Activated T-cell treated with anti-CD3 and anti-CD28 coated beads for 24 hours (primary cell): ENCODE results near the gene CDKN2C.

Experiments
- DNase-seq: peaks from one replicate; pipeline ENCODE4 v3.0.0-alpha.2; 2020; ENCODE audit warnings: low read depth

The CDKN2C gene

DNA sequence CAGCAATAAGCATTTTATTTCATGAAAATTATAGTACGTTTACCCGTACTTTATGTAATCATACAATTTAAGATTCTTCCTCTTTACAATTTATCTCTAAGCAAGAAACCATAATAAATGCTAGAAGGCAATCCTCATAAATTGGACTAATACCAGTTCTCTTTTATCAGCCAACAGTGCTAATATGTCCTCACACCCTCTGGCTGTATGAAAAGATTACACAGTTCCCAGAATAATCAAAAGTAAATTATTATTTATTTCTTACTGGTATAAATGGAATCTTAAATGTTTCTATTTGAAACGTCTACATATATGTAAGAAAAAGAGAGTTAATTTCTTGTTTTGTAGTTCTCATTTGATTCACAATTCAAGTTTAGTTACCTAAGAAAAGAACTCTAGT is 3.1 kb upstream of the CDKN2C start:
- no peak for DNase-seq

DNA sequence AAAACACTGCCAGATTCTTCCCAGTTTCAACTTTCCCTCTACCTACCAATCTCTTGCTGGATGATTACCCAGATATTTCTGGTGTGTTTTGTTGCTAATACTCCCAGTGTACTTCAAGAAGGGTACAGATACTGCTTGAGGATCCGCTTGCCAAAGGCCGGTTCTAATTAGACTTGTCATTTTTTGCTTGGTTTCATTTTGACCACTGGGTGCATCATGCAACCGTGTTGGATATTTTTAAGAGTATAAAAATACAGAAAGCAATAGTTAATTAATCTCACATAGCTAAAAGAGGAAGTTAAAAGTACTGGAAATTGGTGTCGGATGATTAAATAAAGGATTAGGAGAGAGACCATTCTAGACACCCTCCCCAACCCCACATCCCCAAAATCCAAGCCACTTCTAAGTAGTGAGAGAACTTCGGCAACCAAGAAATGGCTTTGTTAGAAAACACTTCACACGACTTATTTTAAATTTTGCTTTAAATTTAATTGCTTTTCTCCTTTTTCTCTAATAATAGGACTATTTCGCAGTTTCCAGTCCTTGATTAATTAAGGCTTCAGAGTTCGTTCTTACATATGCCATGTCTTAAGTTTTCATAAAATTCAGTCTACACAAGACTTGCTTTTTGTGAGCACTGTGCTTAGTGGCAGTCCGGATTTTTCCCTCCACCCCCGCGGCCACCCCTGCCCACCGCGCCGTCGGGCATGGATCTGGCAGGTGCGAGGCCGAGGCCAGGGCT is 2.5 kb upstream of the CDKN2C start:
- DNase-seq = no peak

GRCh38 chr1:50968158-50968820 is 1.8 kb upstream of the CDKN2C start:
- peak; percentile 76 for DNase-seq

GRCh38 chr1:50968821-50969610 is 1.0 kb upstream of the CDKN2C start:
- DNase-seq = no peak

DNA sequence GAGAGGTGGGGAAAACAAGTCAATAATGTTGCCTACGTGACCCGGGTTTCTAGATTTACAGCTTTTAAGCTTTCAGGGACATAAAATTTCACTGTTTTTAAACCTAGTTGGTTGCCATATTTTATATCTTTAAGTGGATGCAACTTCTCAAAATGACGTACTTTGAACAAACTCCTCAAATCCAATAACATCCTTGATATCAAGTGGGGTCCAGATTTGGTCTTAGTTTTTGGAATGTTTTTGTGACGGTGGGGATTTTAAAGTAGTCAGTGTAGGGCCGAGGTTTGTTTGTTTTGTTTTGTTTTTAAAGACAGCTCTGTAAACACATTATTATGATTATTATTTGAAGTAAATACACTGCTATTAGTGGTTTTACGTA is 453 bp downstream of the CDKN2C start:
- no peak for DNase-seq

DNA sequence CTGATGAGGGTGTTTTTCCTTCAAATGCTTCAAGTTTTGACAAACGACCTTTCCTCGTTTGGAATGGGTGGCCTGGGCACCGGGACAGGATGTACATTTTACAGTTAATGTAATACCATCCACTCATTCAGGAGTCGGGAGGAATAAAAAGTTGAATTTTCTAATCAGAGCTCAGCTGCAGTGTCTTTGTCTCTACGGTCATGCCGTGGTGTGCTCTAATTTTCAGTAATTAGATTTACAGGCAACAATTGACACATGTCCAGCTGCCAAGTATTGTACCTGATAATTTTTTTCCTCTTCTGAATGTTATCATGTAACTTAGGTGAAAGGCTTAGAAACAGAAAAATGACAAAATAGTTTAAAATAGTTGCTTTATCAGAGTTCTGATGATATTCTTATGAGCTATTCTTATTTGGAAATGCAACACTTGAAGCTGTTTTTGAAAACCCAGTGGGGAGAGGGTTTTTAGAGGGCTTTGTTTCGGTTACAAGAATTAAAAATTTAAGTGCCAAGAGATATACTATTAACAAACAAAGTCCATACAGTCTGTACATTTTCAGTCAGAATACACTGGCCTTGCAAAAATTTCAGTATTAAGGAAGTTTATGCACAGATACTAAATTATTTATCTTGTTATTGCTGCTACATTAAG is 1.0 kb downstream of the CDKN2C start:
- DNase-seq = no peak

- no peak for DNase-seq
Measured at GRCh38 chr1:50971748-50972305, 1.8 kb downstream of the CDKN2C start.

DNA sequence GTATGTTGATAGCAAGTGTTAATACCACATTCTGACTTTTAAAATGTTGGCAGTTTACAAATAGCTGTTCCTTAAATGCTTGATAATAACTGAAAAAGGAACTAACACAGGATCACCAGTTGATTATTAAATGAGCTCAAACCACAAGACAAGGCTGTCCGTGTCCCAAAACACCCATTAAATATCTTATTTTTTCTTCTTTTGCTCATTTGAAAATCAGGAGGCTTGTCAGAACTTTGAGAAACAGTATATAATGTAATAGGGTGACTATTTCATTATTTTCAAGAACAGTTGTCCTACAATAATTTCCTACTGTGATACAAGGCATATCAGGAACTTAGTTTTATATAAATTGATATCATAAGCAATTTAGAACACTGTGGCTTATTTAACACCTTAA is 2.7 kb downstream of the CDKN2C start:
- no peak for DNase-seq

- DNase-seq = no peak
Measured at GRCh38 chr1:50973255-50973654, 3.2 kb downstream of the CDKN2C start.

- no peak for DNase-seq
Measured at GRCh38 chr1:50973875-50974617, 4.0 kb downstream of the CDKN2C start.

DNA sequence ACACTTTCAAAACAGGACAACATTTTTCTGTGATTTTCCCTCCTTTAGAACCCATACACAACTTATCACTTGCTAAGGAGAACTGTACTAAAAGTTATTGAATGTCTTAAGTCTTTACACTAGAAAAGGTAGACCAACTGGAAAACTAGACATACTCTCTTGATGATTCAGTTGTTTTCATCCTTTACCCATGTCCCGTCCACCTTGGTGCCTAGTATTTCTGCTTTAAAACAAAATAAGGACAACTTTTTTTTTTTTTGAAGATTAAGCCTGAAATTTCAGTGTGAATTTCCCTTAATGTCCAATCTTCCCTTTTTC is 4.5 kb downstream of the CDKN2C start:
- DNase-seq = no peak

- DNase-seq = no peak
Measured at GRCh38 chr1:50975436-50975835, 5.4 kb downstream of the CDKN2C start.

DNA sequence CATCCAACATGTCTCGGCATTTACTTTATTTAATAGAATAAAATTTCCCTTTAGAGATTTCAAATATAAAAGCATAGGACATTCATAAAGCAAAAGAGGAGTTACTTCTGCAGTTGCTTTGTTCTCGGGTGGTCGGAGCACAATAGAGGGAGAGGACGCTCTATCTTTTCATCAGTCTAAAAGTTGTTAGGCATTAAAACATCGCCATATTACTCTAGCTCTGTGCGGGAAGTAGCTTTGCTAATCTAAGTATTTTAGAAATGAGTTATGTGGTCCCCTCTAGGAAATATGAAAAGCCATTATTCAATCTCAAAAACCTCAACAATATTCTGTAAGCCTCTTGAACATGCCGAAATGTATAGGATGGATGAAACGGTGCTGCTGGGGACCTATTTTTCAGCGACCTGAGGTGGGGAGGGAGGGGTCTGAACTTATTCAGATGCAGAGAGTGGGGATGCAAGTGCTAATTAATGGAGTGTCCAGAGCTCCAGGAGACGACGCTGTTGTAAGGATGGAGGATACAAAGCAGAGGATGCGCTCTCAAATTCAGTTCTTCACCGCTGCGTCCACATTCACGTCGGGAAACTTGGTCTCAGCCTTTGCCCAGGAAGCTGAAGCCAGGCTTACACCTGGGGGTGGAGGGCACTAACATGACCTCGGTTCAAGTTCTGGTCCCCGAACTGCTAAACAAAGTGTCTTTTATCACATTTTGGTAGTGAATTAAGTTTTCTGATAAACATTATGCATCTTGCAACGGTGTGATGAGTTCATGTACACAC is 6.3 kb downstream of the CDKN2C start:
- DNase-seq = no peak

GRCh38 chr1:50976890-50977574 is 7.0 kb downstream of the CDKN2C start:
- no peak for DNase-seq

- no peak for DNase-seq
Measured at GRCh38 chr1:50977575-50978143, 7.6 kb downstream of the CDKN2C start.

DNA sequence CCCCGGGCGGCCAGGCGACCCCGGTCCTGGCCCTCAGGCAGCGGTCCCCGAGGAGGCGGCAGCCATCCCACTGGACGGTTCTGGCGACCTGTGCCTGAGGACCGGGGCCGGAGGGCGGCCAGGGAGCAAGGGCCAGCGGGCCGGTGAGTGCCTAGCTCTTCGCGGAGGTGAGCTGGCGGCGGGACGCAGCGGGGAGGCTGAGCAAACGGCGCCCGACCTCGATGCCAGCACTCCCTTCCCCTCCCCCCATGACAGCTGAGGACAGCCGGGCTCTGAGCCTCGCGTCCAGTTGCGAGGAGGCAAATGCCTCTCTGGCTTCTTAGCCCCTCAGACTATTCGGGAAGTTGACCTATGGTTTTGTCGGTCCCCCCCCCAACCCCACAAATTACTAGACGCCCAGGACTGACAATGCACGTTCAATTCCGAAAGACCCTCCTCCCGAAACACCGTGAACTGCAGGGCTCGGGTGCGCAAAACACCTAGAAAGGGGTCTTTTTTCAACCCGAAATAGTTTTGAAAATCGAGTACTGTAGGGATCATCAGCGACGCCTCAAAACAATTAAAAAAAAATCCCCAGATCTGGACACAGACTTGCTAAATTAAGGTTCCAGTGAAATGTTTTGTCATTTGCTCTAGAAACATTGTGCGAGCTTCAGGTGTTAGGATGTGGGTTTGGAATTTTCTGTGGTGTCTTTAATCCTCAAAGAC is 8.3 kb downstream of the CDKN2C start:
- no peak for DNase-seq

GRCh38 chr1:50978852-50979781 is 9.1 kb downstream of the CDKN2C start:
- DNase-seq = no peak

GRCh38 chr1:50979937-50980336 is 9.9 kb downstream of the CDKN2C start:
- no peak for DNase-seq
